ENCODE results near the gene HS6ST3. TPM values are rescaled to one million over a fixed set of nuclear protein-coding genes. Genes with fewer than 3 reads are reported as not detected.

Gene HS6ST3
- total and polyA plus RNA-seq, 2 donors (not counting 3 experiments of a cell fraction or from before 2014, with no cell fraction given) = 0.03 to 0.15 TPM

DNA sequence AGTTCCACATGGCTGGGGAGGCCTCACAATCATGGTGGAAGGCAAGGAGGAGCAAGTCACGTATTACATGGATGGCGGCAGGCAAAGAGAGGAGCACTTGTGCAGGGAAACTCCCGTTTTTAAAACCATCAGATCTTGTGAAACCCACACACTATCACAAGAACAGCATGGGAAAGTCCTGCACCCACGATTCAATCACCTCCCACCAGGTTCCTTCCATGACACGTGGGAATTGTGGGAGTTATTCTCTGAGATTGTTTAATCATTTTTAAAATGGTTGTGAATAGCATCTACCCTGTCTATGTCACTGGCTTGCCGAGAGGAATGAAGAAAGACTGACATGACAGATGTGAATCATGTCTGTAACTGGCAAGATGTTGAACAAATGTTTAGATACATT lies 301.7 kb downstream of the HS6ST3 start:
- H3K9ac ChIP-seq (replicated peaks; ENCODE audit: extremely low read depth, insufficient read depth, low read length) = no peak overlapping the region
- intact Hi-C loops (cut with micrococcal nuclease) (no loop called here), dilution Hi-C loops (cut with MboI; ENCODE audit: extremely low pct_ligation_motif_present, low sequenced_read_pairs) (no loop called here)
- H3K4me2 ChIP-seq (ENCODE audit: insufficient read depth, low read length) = no peak overlapping the region
- H3K27me3 ChIP-seq (ENCODE audit: control insufficient read depth in 2 of 2, insufficient read depth in 2 of 2, low read length in 2 of 2) = no peaks in the 10 kb centered on the region
- no peak overlapping the region for H2AFZ ChIP-seq (ENCODE audit: low read depth, low read length)
- H3K9me1 ChIP-seq (replicated peaks; ENCODE audit: control insufficient read depth, extremely low read depth, insufficient read depth, low read length) = no peaks in the 10 kb centered on the region
- no peak overlapping the region for H3K27ac ChIP-seq (ENCODE audit: insufficient read depth, low read depth, low read length)
- no peaks in the 10 kb centered on the region for H3K36me3 ChIP-seq (ENCODE audit: control insufficient read depth in 2 of 2, extremely low read depth in 1 of 2, insufficient read depth in 2 of 2, low read length in 2 of 2)
- DNase-seq (ENCODE audit: low read depth, low spot score) (no peak), FAIRE-seq (no peak)
- H3K9me3 ChIP-seq (replicated peaks; ENCODE audit: control insufficient read depth, insufficient read depth, low read length) = no peaks in the 10 kb centered on the region
- POLR2A ChIA-PET = no interaction called here
- no peak for TF ChIP-seq FOS (IDR thresholded peaks at IDR 0.05; ENCODE audit: borderline replicate concordance, insufficient read depth, low read length)
- TF ChIP-seq, protein P1, sequence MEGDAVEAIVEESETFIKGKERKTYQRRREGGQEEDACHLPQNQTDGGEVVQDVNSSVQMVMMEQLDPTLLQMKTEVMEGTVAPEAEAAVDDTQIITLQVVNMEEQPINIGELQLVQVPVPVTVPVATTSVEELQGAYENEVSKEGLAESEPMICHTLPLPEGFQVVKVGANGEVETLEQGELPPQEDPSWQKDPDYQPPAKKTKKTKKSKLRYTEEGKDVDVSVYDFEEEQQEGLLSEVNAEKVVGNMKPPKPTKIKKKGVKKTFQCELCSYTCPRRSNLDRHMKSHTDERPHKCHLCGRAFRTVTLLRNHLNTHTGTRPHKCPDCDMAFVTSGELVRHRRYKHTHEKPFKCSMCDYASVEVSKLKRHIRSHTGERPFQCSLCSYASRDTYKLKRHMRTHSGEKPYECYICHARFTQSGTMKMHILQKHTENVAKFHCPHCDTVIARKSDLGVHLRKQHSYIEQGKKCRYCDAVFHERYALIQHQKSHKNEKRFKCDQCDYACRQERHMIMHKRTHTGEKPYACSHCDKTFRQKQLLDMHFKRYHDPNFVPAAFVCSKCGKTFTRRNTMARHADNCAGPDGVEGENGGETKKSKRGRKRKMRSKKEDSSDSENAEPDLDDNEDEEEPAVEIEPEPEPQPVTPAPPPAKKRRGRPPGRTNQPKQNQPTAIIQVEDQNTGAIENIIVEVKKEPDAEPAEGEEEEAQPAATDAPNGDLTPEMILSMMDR (IDR thresholded peaks at IDR 0.05; ENCODE audit: extremely low read depth in 1 of 2, insufficient read depth in 1 of 2, low read depth in 1 of 2, low read length in 2 of 2) = no peak
- TF ChIP-seq, protein P2, sequence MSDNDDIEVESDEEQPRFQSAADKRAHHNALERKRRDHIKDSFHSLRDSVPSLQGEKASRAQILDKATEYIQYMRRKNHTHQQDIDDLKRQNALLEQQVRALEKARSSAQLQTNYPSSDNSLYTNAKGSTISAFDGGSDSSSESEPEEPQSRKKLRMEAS (IDR thresholded peaks at IDR 0.05; ENCODE audit: insufficient read depth, insufficient read length) = no peak
- TF ChIP-seq GATA2 (IDR thresholded peaks at IDR 0.05; ENCODE audit: insufficient read depth, insufficient read length, low read depth, low read length) = no peak
- H3K4me3 ChIP-seq (replicated peaks in 1 of 3; ENCODE audit: insufficient read depth in 1 of 3, low read depth in 1 of 3, low read length in 3 of 3) = no peak overlapping the region
- H4K20me1 ChIP-seq (replicated peaks; ENCODE audit: control insufficient read depth, extremely low read depth, insufficient read depth, low read length) = no peaks in the 10 kb centered on the region
- H3K4me1 ChIP-seq (ENCODE audit: control insufficient read depth, extremely low read depth, insufficient read depth, low read length) = no peaks in the 10 kb centered on the region
- no peaks in the 10 kb centered on the region for H3K79me2 ChIP-seq (ENCODE audit: control insufficient read depth, insufficient read depth, low read length)
- no TSS peak for BruUV-seq (replicated peaks)
- CTCF ChIA-PET = no interaction called here

GRCh38 chr13:96397807-96398206 lies 307.9 kb downstream of the HS6ST3 start:
- POLR2A ChIA-PET = no interaction called here

More at GRCh38 chr13:96397807-96398206, 307.9 kb downstream of the HS6ST3 start:
- Histone ChIP-seq H3K4me1 (ENCODE audit: control insufficient read depth, extremely low read depth, insufficient read depth, low read length) (no peaks in the 10 kb centered on the region), H2AFZ (ENCODE audit: low read depth, low read length) (no peak overlapping the region), H3K9me3 (replicated peaks; ENCODE audit: control insufficient read depth, insufficient read depth, low read length) (no peaks in the 10 kb centered on the region), H3K4me3 (replicated peaks in 1 of 3; ENCODE audit: insufficient read depth in 1 of 3, low read depth in 1 of 3, low read length in 3 of 3) (no peak overlapping the region), H3K27ac (ENCODE audit: insufficient read depth, low read depth, low read length) (no peak overlapping the region), H3K9me1 (replicated peaks; ENCODE audit: control insufficient read depth, extremely low read depth, insufficient read depth, low read length) (no peaks in the 10 kb centered on the region), H4K20me1 (replicated peaks; ENCODE audit: control insufficient read depth, extremely low read depth, insufficient read depth, low read length) (no peaks in the 10 kb centered on the region), H3K9ac (replicated peaks; ENCODE audit: extremely low read depth, insufficient read depth, low read length) (no peak overlapping the region), H3K36me3 (ENCODE audit: control insufficient read depth in 2 of 2, extremely low read depth in 1 of 2, insufficient read depth in 2 of 2, low read length in 2 of 2) (no peaks in the 10 kb centered on the region), H3K4me2 (ENCODE audit: insufficient read depth, low read length) (no peak overlapping the region), H3K79me2 (ENCODE audit: control insufficient read depth, insufficient read depth, low read length) (no peaks in the 10 kb centered on the region), H3K27me3 (ENCODE audit: control insufficient read depth in 2 of 2, insufficient read depth in 2 of 2, low read length in 2 of 2) (no peaks in the 10 kb centered on the region)
- no peak for TF ChIP-seq EZH2 (IDR thresholded peaks at IDR 0.05; ENCODE audit: borderline replicate concordance, low read depth, low read length, severe bottlenecking)
- no peak for TF ChIP-seq POLR2AphosphoS5 (IDR thresholded peaks at IDR 0.05; ENCODE audit: insufficient read depth, low read depth, low read length)
- TF ChIP-seq, protein P1 (IDR thresholded peaks at IDR 0.05; ENCODE audit: extremely low read depth in 1 of 2, insufficient read depth in 1 of 2, low read depth in 1 of 2, low read length in 2 of 2) = no peak
- TF ChIP-seq JUN (IDR thresholded peaks at IDR 0.05; ENCODE audit: borderline replicate concordance, insufficient read depth, insufficient read length, low read depth) = no peak
- TF ChIP-seq POLR2A (IDR thresholded peaks at IDR 0.05; ENCODE audit: low read depth, low read length) = no peak
- TF ChIP-seq, protein P2 (IDR thresholded peaks at IDR 0.05; ENCODE audit: insufficient read depth, insufficient read length) = no peak
- no peak for TF ChIP-seq MYC (IDR thresholded peaks at IDR 0.05; ENCODE audit: low read depth, low read length)
- TF ChIP-seq FOS (IDR thresholded peaks at IDR 0.05; ENCODE audit: borderline replicate concordance, insufficient read depth, low read length) = no peak
- no peak for TF ChIP-seq GATA2 (IDR thresholded peaks at IDR 0.05; ENCODE audit: insufficient read depth, insufficient read length, low read depth, low read length)
- DNase-seq (ENCODE audit: low read depth, low spot score) = no peak
- FAIRE-seq = no peak
- dilution Hi-C loops (cut with MboI; ENCODE audit: extremely low pct_ligation_motif_present, low sequenced_read_pairs) = no loop called here
- CTCF ChIA-PET = no interaction called here
- BruUV-seq (replicated peaks) = no TSS peak
- intact Hi-C loops (cut with micrococcal nuclease) = no loop called here

Measured in endothelial cell of umbilical vein (primary cell).